ENCODE measurements around the gene TMEM89.

TMEM89 gene

DNA sequence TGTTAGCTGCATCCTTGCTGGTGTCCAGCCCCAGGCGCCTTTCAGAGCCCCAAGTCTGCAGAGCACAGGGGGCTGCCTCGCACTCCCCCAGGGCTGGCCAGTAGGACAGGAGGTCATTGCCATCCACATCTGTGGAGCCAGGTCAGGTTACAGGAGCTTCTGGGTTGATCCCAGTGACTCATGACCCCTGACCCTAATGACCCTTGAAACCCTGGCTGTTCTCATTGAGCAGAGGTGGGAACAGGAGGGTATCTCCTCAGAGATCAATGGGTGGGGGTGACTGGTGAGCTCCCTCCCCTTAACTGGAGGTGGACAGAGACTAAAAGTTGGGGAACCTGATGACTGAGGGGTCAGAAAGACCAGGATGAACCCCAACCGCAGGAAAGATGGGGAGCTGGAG lies 19.8 kb upstream of the TMEM89 start:
- DNase-seq (ENCODE audit: low spot score), result no peak

DNA sequence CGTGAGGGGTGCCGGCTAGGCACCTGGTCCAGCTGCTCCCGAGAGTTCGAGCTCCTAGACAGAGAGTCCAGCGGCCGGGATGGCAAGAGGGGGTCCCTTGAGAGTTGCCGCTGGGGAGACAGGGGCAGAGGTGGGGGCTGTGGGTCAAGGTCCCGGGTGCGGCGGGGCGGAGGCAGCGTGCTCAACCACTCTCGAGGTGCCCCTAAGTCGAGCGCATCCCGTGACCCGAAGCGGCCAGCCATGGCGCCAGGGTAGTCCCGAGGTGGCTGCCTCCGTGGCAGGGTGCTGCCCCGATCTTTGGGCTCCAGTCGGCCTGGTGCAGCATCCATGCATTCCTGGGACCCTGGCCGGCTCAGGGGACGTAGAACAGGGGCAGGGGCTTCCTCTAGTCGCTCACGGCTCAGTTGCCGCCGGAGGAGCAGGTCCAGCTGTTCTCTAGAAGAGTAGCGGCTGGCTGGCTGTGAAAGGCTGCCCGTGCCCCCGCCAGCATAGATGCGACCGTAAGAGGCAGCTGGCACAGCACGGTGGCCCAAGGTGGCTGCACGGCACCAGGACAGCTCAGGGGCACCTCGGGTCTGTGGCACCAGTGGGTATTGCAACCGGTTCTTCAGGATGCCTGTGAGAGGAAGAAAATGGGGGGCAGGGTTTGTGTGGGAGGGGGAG lies 18.5 kb upstream of the TMEM89 start:
- DNase-seq (ENCODE audit: low spot score), result no peak

DNA sequence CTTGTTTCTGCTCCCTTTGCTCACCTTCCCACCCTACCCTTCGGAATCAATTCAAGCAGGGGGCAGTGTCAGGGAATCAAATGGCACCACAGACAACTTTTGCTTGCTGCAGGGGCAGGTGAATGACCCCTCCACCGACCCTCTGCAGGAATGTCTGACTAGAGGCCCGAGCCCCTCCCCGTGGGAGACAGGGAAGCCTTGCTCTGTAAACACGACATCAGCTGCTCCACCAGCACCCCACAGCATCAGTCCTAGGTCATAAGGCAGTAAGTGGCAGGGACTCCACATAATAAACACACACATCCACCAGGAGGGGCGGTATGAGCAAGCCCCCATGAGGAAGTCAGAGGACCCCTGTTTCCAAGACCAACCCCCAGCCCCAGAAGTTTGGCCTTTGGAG lies 15.7 kb upstream of the TMEM89 start:
- no peak for DNase-seq (ENCODE audit: low spot score)

DNA sequence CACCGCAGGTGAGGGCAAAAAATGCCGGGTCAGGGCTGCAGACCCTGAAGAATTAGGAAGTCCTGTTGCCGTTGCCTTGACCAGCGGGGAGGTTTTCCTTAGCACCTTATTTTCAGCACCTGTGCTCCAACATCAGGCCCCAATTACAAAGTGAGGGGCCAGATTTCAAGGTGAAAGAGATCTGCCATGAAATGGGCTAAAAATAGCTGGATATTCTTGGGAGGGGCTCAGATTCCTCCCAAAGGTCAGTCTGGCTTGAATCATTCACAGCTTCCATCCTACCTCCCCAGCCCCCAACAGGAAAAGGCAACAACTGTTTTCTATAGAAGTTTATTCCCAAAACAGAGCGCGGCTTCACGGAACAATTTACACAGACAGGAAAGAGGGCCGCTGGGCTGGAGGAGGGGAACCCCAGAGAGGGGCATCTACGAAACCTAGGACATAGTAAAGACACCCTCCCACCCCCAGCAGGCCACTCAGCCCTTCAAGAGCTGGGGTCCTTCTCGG lies 14.6 kb upstream of the TMEM89 start:
- DNase-seq (ENCODE audit: low spot score), result peak; percentile 48

DNA sequence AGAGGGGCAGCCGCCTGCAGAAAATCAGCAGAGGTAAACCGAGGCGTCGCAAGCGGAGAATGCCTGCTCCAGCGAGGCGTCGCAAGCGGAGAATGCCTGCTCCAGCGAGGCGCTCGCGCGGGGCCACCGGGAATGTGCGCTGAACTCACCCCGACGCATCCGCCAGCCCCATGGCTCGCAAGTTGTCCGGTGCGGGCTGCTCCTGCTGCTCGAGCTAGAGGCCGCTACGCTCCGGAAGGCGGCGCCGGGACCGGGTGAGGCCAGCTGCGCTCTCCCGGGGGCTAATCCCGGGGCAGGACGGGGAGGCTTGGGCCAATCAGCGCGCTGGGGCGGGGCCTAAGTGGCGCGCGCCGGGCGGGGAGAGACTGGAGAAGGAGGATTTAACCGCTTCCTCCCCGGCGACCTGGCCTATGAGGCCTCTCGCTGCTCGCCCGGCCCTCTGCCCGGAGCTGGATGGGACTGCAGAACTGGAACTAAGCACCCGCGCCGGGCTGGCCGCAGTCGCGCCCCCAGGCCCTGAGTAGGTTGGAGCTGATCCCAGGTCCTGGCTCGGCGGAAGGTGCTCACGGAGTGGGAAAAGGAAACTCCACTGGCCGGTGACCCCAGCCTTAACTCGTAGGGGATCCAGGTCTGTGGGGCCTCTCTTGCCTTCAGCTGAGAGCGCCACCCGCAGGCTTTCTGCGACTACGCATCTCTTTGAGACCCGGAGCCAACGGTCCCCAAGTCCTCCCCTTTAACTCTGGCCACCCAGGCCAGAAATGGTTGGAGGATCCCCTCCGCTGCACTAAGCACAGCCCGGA lies 13.9 kb upstream of the TMEM89 start, which contains the start of gene SLC26A6:
SLC26A6 (minus strand) TSS at position 240 of the 800 bp plus-strand sequence; CDS start at position 172, 68 bp downstream.
- peak; percentile 100 for DNase-seq (ENCODE audit: low spot score)

DNA sequence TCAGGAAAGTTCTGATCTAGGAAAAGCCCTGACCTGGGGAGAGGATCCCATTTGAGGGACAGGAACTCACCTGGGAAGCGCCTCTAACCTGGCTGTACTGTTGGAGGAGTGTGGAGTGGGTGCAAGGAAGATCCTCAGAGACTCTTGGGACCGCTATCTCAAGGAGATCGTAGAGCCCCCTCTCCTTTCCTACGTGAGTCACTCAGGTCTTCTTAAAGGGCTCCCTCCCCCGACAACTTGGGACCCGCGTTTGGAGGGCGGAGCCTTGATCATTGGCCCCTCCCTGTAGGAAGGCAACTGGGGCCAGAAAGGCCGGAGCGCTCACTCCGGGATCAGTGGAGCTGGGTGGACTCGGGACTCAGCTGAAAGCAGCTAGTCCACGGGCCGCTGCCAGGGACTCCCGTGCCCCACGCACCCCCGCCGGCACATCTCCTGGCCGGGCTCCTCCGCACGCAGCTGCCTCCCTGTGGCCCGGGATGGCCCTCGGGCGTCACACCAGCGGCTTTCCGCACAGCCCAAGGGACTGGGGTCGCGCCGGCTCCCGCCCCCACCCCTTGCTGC lies 13.2 kb upstream of the TMEM89 start:
- DNase-seq (ENCODE audit: low spot score), result peak; percentile 90

DNA sequence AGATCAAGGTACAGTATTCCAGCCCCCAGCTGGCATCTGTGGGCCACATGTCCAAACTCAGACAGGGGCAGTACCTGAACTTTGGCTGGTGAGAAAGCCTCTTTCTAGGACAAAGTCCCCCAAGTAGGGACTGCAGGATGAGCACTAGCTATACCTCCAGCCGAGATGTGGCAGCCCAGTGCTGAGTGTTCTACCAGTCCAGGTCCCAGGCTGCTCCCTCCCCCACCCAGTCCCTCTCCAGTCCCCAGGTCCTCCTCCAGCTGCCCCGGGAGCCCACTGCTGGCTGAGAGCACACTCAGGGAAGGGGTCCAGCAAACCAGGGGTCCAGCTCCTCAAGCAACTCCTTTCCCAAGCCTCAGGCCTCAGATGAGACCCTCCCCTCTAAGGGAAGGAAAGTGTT lies 12.2 kb upstream of the TMEM89 start:
- no peak for DNase-seq (ENCODE audit: low spot score)

DNA sequence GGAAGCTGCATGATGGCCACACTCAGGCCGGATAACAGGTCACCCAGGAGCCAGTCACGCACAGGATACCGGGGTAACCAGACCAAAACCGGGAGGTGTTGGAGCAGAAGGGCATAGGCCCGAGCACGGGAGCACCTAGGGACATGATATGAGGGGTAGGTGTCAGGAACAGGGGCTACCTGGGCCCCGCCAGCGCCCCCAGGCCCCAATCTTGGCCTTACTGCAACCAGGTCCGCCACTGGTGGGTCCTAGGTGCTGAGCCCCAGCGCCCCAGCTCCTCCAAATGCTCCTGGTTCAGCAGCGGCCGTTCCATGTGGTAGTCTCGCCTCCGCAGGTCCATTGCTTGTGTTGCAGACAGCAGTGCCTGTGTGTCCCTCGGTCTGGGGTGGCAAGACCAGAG lies 11.7 kb upstream of the TMEM89 start:
- DNase-seq (ENCODE audit: low spot score), result no peak

DNA sequence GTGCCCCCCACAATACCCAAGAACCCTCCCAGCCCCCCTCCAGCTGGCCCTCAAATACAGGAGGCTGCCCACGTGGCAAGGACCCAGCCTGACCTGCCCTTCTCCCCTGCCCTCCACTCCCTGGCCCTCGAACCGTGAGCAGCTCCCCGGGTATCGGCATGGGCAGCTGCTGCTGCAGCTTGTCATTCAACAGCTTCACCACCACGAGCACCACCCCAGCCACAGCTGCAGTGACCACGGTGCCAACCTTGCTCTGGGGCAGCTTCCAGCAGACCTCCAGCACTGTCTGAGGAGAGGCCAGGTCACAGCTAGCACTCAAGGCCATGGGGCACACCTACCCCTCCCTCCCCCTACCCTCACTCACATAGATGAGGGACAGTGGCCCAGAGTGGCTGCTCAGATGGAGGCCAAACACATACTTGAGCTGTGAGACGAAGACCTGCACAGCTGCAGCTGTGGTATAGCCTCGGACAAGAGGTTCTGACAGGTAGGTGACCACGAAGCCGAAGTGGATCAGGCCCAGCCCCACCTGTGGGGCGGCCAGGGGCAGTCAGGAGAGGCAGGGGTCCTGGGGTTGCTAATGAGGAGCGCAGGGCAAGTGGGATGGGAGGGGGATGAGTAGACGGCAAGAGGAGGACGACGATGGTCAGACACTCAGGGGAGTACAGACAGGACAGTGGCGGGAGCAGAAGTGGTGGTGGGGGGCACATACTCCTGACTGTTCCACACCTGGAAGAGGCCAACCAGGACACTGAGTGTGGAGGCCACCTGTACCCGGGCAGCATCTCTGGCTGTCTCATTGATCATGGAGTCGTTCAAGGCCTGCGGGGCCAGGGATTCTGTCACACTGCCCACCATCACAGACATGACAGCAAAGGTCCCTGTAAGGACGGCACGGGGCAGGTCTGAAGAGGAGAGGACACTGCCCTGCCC lies 10.2 kb upstream of the TMEM89 start:
- no peak for DNase-seq (ENCODE audit: low spot score)

DNA sequence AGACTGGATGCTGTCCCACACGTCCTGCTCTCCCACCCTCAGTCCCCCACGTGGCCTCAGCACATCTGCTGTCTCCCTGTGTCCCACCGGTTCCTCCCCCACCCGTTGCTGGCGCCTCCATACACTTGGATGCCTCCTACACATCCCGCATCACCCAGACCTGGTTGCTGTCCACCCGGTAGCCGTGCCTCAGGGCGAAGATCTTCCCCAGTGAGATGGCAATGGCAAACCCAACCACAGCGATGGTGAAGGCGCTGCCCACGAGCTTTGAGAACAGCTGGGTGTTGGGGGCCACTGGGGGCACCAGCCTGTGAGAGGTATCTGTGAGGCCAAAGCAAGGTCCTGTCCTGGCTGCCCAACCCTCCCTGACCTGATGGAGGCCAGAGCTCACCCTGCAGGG lies 9.3 kb upstream of the TMEM89 start:
- DNase-seq (ENCODE audit: low spot score), result no peak

DNA sequence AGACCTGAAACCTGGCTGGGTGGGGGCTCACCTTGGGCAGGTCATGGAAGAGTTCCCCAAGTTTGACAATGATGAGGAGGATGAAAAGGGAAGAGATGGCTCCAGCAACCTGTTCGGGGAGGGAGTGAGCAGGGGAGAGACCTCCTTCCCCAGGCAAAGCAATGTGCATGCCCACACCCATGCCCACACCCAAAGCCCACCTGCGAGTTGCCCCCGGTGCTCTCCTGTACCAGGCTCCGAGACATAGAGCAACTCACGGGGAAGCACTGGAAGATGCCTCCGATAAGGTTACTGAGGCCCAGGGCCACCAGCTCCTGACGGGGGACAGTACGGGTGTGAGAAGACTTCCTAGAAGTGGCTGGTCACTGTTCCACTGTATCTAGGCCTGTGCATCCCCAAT lies 8.8 kb upstream of the TMEM89 start:
- DNase-seq (ENCODE audit: low spot score), result no peak

DNA sequence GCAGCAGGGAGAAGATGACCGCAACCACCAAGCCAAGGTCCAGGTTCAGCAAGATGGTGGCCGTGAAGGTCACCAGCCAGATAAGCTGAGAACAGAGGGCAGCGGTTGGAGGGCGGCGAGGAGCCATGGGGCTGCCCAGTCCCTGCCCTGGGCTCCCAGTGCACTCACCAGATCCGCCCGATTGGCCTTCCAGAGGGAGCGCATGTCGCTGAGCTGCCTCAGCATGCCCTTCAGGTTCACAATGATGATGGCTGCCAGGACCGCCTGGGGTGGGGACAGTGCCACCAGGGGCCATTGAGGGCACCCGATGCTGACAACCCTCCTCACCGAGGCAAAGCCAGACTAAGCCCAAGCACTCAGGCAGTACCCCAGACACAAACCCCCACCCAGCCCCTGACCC lies 8.3 kb upstream of the TMEM89 start:
- no peak for DNase-seq (ENCODE audit: low spot score)

DNA sequence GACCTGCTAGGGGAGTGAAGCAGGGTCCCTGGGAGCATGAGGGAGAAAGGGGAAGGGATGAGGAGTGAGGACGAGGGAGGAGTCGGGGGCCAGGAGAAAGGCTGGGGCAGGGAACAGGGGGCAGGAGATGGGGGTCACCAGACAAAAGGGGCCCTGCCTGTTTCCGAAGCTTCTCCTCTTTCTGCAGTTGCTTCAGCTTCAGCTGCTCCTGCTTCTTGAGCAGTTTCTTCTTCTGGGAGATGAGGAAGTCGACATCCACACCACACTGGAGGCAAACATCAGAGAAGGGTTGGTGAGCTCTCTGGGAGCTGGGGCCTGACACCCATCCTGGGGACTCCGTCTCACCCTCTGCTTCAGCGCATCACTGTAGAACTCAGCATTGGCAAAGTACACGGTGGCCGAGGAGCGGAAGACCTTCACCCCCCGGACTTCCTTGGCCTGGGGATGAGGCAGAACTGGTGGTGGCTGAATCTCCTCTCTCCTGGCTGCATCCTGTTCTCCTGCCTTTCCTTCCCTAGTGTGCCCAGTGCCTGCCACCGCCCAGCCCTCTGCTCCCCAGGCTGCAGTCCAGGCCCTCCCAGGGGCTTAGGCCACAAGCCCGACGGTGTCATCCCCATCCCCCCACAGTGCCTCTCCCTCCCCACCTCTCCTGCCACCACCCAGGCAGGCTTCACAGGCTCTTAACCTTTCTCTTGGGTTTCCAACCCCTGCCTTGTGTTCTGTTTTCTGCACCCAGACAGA lies 6.9 kb upstream of the TMEM89 start:
- no peak for DNase-seq (ENCODE audit: low spot score)

DNA sequence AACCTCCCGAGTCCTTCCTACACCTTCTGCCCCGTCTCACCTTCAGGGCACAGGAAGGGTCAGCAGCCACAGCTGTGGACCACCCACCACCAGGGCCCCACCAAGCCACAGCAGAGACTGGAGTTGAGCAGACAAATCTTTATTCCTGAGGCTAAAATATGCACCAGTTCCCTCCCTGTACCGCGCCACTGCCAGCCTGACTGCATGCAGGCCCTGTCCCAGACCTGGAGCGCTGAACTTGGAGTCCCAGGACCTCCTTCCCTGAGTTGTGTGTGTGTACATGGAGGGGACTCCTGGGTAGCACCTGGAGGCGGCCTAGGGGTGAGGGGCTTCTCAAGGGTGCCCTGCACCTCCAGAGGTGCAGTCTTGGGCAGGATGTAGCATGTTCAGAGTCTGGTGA lies 4.0 kb upstream of the TMEM89 start:
- no peak for DNase-seq (ENCODE audit: low spot score)

DNA sequence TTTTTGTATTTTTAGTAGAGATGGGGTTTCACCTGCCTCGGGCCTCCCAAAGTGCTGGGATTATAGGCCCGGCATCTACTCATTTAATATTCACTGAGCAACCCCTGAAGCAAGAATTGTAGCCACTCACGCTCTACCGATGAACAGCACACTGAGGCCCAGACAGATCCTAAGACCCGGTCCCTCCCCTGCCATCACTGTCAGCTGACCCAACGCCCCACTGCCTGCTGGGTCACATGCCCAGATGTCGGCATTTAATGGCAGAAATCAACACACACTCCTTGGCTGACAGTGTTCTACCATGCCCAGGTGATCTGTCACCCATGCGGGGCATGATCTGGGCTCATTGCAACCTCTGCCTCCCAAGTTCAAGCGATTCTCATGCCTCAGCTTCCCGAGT lies 3.2 kb upstream of the TMEM89 start:
- DNase-seq (ENCODE audit: low spot score), result no peak

DNA sequence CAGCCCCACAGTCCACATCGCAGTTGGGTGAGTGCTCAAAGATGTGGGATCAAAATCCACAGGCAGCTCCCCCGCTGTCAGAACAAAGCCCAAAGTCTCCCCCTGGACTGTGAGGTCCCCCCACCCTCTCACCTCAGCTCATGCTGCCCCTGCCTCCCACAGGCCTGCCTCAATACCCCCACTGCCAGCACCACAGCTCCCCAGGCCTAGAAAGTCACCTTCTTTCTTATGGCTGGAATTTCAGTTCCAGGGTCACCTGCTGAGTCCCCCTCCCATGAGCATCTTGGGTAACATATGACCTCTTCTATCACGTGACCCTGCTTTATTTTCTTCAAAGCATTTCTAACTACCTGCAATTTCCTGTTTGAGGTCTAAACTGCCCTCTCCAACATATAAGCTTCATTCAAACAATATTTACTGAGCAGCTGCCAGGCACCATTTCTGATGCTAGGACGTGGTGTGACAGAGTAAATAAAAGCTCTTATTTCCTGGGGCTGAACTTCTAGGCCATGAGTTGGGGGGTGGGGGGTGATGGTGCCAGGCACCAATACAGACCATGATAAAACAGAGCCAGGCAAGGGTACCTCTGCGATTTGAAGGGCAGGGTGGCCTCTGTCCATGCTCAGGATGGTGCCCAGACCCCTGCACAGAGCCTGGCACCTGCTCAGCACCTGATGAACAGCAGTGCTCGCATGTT lies 2.4 kb upstream of the TMEM89 start:
- no peak for DNase-seq (ENCODE audit: low spot score)

DNA sequence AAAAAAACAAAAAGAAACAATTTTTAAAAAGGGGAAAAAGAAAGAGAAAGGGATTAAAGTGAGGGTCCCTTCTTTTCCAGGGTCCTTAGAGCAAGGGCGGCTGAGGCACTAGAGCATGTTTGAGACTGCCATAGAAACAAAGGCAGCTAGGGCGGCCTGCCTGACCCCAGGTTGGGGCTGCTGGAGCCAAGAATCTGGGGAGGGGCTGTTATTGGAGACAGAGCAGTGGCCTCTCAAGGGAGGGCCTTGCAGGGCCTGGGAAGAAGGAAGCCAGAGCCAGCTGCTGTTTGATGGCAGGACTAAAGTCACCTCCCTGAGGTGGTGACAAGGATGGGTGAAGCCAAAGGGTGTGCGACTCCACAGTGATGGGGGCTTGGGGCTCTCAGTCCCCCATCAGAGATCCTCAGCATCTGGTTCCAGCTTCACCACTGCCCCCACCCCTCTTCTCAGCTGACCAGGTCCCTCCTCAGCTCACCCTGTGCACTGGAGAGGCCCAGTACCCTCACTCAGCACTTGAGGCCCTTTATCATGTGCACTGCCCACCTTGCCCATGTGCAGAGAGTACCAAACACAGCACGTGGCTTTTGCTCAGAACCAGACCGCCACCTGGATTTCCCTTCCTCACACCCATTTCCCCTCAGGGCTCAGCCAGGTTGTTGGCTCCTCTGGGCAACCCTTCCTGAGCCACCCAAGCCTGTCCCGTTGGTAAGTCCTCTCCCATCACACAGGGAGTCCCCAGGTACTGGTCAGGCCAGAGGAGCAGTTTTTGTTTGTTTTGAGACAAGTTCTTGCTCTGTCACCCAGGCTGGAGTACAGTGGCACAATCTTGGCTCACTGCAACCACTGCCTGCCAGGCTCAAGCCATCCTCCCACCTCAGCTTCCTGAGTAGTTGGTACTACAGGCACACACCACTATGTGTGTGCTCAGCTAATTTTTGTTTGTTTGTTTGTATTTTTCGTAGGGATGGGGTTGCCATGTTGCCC lies 1.7 kb downstream of the TMEM89 start:
- no peak for DNase-seq (ENCODE audit: low spot score)

DNA sequence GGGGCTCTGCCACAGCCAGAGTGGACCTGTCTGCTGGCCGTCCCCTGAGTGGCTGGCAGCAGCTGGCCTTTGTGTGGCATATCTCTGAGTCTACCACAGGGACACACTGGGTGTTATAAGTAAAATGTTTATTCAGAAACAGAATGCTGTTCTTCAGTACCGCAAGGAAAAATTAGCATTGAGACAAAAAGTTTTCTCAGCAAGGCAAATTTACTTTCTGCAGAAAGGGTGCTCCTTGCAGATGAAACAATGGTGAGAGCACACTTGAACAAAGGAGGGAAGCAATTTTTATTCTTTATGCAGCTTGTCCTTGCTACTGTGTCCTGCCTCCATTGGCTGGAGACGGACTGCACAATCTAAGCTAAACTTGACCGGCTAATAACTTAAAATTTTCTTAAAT lies 4.0 kb downstream of the TMEM89 start:
- no peak for DNase-seq (ENCODE audit: low spot score)

DNA sequence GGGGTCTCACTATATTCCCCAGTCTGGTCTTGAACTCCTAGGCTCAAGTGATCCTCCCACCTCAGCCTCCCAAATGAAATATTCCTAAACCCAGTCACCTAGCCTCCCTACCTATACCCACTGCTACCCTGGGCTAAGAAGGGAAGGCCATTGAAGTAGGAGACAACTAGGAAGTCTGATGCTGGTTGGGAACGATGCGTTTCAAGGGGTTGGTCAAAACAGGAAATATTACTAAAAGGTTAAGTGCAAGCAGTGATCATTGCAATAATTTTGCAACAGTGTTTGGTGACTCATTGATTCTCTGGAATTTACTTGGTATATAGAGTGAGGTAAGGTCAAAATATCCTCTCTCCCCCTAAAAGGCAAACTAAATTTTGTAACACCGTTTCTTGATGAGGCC lies 7.5 kb downstream of the TMEM89 start:
- no peak for DNase-seq (ENCODE audit: low spot score)

DNA sequence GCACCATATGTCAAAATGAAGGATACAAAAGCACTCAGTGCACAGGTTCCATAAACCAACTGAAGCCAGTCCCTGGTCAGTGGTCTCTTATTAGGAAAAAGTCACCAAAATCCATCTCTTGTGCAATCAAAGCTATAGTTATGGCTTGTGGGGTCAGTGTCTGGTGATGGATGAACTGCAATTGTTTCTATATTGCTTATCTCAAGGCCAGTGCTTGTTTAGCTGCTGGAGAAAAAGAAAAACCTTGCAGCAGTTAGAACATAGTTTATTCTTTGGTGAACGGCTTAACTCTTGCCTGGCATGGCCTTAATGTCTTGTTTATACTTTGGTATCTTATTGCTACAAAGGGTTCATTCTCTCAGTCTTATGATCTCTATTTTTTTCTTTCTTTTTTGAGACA lies 9.3 kb downstream of the TMEM89 start:
- DNase-seq (ENCODE audit: low spot score), result no peak

All from COLO829 (cell line).